Retinal pigment epithelial cell (primary cell): ENCODE measurements around the gene GALNT5.
A peak's percentile ranks its signal among the peaks of the same experiment; 100 is the strongest.

Source experiments
- DNase-seq: peaks from one replicate; pipeline ENCODE4 v3.0.0-alpha.2; 2010; ENCODE audit warnings: low read depth
- H3K4me3 ChIP-seq: 2 replicates; pipeline ENCODE4 v1.5.1; 2011; ENCODE audit warnings: mild to moderate bottlenecking, low read length, control low read depth, moderate library complexity
- TF ChIP-seq, protein P1 (sequence below): conservative IDR thresholded peaks from 2 replicates; pipeline ENCODE4 v1.5.1; 2011; ENCODE audit warnings: low read depth, low read length, control low read depth, inconsistent platforms

The GALNT5 gene

DNA sequence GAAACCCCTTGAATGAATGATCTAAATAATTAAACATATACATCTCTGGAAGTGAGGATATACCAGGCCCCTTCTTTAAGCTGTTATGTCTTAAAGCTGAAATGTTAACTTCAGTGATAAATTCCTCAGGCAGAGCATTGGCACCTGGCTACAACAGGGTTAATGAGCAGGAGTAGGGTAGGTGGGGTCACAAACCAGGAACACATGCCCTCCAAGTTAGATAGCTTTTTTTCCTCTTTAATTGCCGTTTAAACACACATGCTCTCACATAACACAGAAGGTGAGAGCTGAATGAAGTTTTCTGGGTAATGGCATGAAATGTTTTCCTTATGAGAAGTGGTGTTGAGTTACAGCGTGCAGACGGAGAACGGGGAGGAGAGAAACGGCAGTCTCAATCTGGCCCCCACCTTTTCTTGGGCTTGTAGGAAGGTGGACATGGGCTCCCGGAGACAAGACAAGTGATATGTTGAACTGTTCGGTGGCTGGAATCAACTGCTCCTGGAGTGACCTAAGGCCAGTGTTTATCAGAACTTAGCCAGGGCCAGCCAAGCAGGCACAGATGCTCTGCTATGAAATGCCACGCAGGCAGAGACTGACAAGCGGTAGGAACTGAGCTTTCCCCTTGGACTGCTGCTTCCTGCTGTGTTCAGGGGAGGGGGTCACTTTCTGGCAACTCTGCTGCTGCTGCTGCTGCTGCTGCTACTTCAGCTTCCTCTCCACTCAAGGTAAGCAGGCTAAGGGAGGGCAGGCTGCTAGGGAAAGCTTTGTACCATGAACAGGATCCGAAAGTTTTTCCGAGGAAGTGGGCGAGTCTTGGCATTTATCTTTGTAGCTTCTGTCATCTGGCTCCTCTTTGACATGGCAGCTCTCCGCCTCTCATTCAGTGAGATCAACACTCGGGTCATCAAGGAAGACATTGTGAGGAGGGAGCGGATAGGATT, at the start of gene GALNT5:
GALNT5 (plus strand) TSS at position 394 of the 941 bp plus-strand sequence; CDS start at position 772, 378 bp downstream.
- peak within 1 kb of the TSS; percentile 41 for H3K4me3 ChIP-seq
- TF ChIP-seq, protein P1, sequence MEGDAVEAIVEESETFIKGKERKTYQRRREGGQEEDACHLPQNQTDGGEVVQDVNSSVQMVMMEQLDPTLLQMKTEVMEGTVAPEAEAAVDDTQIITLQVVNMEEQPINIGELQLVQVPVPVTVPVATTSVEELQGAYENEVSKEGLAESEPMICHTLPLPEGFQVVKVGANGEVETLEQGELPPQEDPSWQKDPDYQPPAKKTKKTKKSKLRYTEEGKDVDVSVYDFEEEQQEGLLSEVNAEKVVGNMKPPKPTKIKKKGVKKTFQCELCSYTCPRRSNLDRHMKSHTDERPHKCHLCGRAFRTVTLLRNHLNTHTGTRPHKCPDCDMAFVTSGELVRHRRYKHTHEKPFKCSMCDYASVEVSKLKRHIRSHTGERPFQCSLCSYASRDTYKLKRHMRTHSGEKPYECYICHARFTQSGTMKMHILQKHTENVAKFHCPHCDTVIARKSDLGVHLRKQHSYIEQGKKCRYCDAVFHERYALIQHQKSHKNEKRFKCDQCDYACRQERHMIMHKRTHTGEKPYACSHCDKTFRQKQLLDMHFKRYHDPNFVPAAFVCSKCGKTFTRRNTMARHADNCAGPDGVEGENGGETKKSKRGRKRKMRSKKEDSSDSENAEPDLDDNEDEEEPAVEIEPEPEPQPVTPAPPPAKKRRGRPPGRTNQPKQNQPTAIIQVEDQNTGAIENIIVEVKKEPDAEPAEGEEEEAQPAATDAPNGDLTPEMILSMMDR = no peak
- no peak for DNase-seq

GRCh38 chr2:157216286-157216965, 41.1 kb upstream of the GALNT5 start:
- no peak overlapping the region for H3K4me3 ChIP-seq
- DNase-seq = no peak
- TF ChIP-seq, protein P1 = no peak

DNA sequence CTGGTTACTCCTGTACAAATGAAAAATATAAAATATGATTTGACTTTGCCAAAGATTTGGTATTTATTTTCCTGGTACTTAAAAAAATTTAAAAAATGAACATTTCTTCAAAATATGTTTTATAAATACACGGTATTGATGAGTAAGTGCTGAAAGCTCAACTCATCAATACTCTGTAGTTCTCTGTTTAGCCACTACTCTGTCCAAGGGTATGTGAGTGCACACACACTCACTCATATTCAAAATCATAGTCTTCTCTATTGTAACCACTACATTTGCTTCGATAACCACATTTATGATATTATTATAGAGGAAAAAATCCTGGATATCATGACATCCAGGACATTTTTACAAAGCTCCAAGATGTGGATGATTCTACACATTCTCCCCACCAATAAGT, 40.1 kb upstream of the GALNT5 start:
- TF ChIP-seq, protein P1 = no peak

GRCh38 chr2:157218911-157219310, 38.6 kb upstream of the GALNT5 start:
- no peak for DNase-seq
- TF ChIP-seq, protein P1 = no peak
- no peak overlapping the region for H3K4me3 ChIP-seq

More for the DNA sequence above, 40.1 kb upstream of the GALNT5 start:
- no peak overlapping the region for H3K4me3 ChIP-seq
- no peak for DNase-seq

DNA sequence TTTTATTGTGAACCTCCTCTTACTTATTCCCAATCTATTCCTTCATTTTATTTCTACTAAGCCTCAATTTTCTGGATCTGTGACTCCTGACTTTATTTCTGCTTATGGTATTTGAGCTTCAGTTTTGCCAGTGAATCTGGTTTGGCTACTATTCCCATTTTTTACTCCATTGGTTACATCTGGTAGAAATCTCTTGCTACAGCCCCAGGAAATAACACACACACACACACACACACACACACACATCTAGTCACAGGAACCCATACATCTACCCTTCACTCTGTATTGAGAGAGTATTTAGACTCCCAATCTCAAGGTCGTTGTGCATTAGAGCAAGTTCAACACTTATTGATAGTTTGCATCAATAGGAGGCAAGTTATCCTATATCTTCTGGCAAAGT, 37.0 kb upstream of the GALNT5 start:
- no peak for DNase-seq
- TF ChIP-seq, protein P1 = no peak

DNA sequence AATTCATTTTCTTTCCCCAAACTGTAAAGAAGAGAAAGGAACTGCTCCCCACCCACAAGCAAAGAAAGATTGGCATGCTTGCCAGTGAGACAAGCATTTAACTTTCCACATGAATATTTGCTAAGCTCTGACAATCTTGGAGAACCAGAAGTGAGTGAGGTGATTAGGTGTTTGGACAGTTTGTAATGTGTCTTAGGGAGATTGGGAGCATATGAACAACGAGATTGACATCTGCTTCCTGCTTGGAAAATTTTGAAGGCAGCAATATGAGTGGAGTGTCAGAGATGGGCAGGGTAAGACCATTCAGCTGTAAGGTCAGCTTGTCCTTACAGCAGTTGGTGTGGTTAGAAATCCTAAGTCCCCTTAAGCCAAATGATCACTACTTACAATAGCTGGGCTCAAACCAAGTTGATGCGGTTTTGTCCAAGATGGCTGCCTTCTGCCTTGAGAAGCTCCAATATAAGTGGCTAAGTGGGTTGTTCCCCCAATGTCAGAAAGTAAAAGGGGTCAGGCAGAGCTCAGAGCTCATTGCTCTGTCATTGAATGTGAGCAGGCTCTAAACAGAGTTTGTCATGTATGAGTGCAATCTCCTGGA, 36.0 kb upstream of the GALNT5 start:
- TF ChIP-seq, protein P1 = no peak
- no peak for DNase-seq
- no peak overlapping the region for H3K4me3 ChIP-seq

More for the DNA sequence above, 37.0 kb upstream of the GALNT5 start:
- no peak overlapping the region for H3K4me3 ChIP-seq
